Chondrocyte (in vitro differentiated cells): ENCODE data around the gene TEDC1. TPM values are rescaled to one million over a fixed set of nuclear protein-coding genes. Genes with fewer than 3 reads are reported as not detected.

Source experiments
- DNase-seq: peaks from one replicate; pipeline ENCODE4 v3.0.0; 2021; ENCODE audit warnings: mixed read lengths, low spot score
- H3K27ac Mint-ChIP-seq: one replicate; pipeline ENCODE4 v1.8.0; 2021; ENCODE audit warnings: mild to moderate bottlenecking, moderate library complexity, mixed read lengths; ENCODE audit not compliant: unreplicated experiment
- H3K27me3 Mint-ChIP-seq: 2 replicates; pipeline ENCODE4 v1.8.0; 2021; ENCODE audit warnings: low read depth, mixed read lengths
- H3K36me3 Mint-ChIP-seq: 2 replicates; pipeline ENCODE4 v1.8.0; 2021; ENCODE audit warnings: low read depth, mixed read lengths
- H3K4me1 Mint-ChIP-seq: 2 replicates; pipeline ENCODE4 v1.8.0; 2021; ENCODE audit warnings: low read depth, mild to moderate bottlenecking, mixed read lengths
- H3K4me3 Mint-ChIP-seq: one replicate; pipeline ENCODE4 v1.8.0; 2021; ENCODE audit warnings: mild to moderate bottlenecking, moderate library complexity, mixed read lengths; ENCODE audit not compliant: unreplicated experiment
- H3K9me3 Mint-ChIP-seq: 2 replicates; pipeline ENCODE4 v1.8.0; 2021; ENCODE audit warnings: low read depth, mixed read lengths
- total RNA-seq: library from RNA; stranded (reverse); gene quantifications from 3 replicates; pipeline ENCODE4 v1.2.1, GENCODE V29; 2021
- TF ChIP-seq, protein P1 (sequence below): fragments of 200-600 bp; sonication (generic); IDR thresholded peaks from 2 replicates; pipeline ENCODE4 v1.5.0; 2021; ENCODE audit warnings: antibody characterized with exemption, mild to moderate bottlenecking, moderate library complexity

Gene TEDC1
- total RNA-seq, 1 donor from 2014 or later, result 12.9 TPM

DNA sequence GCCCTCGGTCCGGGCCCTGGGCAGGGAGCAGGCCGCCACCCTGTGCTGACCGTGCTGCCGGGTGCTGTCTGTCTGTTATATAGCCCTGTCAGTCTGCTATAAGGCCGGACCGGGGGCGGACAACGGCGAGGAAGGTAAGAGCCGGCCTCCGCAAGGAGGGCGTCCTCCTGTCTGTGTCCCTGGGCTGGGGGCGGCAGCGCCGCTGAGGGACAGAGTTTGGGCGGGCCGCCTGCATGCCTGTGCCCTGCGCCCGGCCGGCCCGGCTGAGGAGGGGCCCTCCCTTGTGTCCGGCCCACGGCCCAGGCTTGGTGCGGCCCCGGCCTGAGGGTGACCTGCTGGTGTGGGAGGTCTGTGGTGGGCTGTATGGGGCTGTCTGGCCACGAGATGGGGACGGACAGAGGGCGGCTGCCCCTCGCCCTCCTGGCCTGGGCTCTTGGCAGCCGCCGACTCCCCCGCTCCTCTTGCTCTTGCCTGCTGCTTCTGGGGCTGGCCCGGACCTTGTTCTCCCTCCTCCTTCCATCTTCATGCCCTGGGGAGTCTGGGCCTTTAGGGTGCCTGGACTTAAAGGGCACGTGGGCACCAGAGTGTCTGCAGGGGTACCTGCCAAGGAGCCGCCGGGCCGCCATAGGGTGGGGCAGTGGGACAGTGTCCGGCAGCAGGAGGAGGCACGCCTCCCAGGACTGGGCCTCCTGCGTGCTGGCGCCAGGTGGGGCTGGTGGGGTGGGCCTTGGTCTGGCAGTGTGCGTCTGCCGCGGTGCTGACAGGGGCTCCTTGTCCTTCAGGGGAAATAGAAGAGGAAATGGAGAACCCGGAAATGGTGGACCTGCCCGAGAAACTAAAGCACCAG, 41.5 kb upstream of the TEDC1 start:
- H3K4me1 Mint-ChIP-seq, result no peaks in the 10 kb centered on the region
- H3K36me3 Mint-ChIP-seq, result peaks cover 9% of the 10 kb centered on the region
- TF ChIP-seq, protein P1, sequence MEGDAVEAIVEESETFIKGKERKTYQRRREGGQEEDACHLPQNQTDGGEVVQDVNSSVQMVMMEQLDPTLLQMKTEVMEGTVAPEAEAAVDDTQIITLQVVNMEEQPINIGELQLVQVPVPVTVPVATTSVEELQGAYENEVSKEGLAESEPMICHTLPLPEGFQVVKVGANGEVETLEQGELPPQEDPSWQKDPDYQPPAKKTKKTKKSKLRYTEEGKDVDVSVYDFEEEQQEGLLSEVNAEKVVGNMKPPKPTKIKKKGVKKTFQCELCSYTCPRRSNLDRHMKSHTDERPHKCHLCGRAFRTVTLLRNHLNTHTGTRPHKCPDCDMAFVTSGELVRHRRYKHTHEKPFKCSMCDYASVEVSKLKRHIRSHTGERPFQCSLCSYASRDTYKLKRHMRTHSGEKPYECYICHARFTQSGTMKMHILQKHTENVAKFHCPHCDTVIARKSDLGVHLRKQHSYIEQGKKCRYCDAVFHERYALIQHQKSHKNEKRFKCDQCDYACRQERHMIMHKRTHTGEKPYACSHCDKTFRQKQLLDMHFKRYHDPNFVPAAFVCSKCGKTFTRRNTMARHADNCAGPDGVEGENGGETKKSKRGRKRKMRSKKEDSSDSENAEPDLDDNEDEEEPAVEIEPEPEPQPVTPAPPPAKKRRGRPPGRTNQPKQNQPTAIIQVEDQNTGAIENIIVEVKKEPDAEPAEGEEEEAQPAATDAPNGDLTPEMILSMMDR, result no peak
- no peaks in the 10 kb centered on the region for H3K27me3 Mint-ChIP-seq
- no peak for DNase-seq
- H3K9me3 Mint-ChIP-seq, result no peaks in the 10 kb centered on the region
- no peak overlapping the region for H3K27ac Mint-ChIP-seq
- H3K4me3 Mint-ChIP-seq, result no peak overlapping the region

DNA sequence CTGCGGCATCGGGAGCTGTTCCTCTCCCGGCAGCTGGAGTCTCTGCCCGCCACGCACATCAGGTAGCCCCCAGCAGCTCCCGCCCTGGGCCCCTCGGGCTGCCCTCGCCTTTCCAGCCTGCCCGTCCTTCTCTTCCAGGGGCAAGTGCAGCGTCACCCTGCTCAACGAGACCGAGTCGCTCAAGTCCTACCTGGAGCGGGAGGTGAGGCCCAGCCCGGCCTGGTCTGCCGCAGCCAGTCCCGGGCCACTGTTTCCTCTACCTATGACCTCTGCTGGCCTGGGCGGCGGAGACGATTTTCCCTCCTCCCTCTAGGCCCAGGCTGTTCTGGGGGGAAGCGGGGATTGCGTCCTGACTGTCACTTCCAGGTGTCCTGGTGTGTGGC, 40.9 kb upstream of the TEDC1 start:
- no peaks in the 10 kb centered on the region for H3K4me1 Mint-ChIP-seq
- H3K9me3 Mint-ChIP-seq, result no peaks in the 10 kb centered on the region
- TF ChIP-seq, protein P1, result no peak
- H3K27me3 Mint-ChIP-seq, result no peaks in the 10 kb centered on the region
- H3K4me3 Mint-ChIP-seq, result no peak overlapping the region
- H3K36me3 Mint-ChIP-seq, result peaks cover 9% of the 10 kb centered on the region
- DNase-seq, result no peak
- H3K27ac Mint-ChIP-seq, result no peak overlapping the region

DNA sequence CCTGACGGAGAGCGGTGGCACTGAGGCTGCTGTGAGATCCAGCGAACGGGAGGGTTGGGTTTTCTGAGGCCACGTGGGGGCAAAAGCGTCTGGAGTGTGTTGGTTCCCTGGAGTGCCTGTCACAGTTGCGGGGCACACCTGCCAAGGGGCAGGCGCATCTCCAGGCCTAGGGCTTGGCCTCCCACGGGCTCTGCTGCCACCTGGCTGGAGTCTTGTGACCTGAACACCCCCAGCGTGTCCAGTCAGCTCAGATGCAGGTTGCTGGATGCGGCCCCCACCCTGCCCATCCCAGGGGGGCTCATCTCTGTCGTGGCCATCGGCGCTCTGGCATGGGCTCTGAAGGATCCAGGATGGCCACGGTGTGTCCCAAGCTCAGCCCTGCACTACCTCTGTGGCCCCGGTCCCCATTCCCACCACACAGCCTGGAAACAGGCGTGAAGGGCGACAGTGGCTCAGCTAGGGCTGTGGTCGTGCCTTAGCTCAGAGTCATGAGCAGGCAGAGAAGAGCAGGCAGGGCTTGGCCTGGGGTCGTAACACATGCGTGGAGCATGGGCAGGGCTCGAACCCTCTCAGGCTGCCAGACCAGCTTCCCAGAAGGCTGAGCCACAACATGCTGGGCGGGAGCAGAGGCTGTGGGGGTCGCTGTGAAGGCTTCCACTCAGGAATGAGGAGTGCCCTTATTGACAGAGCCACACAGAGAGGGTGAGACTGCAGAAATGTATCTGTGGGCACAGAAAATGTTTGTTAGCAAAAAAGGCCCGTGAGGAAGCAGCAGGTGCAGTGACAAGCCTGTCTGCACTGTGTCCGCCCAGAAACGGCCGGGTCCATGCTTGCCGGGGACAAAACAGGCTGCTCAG, 40.0 kb upstream of the TEDC1 start:
- DNase-seq, result no peak
- no peaks in the 10 kb centered on the region for H3K4me1 Mint-ChIP-seq
- no peaks in the 10 kb centered on the region for H3K9me3 Mint-ChIP-seq
- no peak overlapping the region for H3K4me3 Mint-ChIP-seq
- no peaks in the 10 kb centered on the region for H3K27me3 Mint-ChIP-seq
- peaks cover 14% of the 10 kb centered on the region for H3K36me3 Mint-ChIP-seq
- H3K27ac Mint-ChIP-seq, result no peak overlapping the region
- TF ChIP-seq, protein P1, result no peak

DNA sequence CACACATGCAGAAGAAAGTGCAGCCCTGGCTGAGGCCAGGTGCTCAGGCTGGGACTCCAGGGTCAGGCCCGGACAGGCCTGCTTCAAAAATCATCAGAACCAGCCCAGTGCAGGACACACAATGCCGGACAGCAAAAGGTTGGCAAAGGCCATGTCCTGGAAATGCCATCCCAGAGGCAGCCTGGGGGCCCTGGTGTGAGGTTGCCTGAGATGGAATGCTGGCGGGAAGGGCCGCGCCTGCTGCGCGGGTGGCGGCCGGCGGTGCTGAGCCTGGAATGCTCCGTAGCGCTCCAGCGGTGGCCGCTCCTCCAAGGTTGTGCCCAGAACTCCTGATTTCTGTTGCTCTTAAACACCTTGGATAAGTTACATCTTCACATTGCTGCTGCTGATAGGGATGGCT, 38.1 kb upstream of the TEDC1 start:
- Mint-ChIP-seq H3K4me3 (no peak overlapping the region), H3K4me1 (no peaks in the 10 kb centered on the region), H3K27me3 (no peaks in the 10 kb centered on the region), H3K36me3 (peaks cover 14% of the 10 kb centered on the region), H3K27ac (no peak overlapping the region), H3K9me3 (no peaks in the 10 kb centered on the region)
- no peak for DNase-seq
- TF ChIP-seq, protein P1, result no peak

DNA sequence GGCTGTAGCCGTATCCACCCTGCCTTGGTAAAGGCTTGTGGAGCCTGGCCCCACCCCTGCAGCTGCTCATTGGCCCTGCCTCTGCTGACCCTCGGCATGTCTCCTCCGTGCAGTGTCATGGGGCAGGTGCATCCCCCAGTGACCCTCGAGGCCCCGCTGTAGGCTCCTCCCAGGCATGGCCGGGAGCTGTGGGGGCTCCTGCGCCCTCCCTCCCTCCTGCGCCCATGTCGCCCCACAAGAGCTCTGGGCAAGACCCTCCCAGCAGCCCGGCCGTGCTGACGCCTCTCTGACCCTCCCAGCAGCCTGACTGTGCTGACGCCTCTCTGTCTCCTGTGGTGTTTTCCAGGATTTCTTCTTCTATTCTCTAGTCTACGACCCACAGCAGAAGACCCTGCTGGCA, 37.2 kb upstream of the TEDC1 start:
- no peak for DNase-seq
- no peaks in the 10 kb centered on the region for H3K9me3 Mint-ChIP-seq
- H3K4me1 Mint-ChIP-seq, result no peaks in the 10 kb centered on the region
- no peak overlapping the region for H3K27ac Mint-ChIP-seq
- H3K36me3 Mint-ChIP-seq, result peaks cover 14% of the 10 kb centered on the region
- TF ChIP-seq, protein P1, result no peak
- H3K27me3 Mint-ChIP-seq, result no peaks in the 10 kb centered on the region
- no peak overlapping the region for H3K4me3 Mint-ChIP-seq
